Mesodermal cell (in vitro differentiated cells): Measurements from ENCODE around the gene ACOT7.

ENCODE experiments used
- H3K27ac ChIP-seq: 2 replicates; pipeline ENCODE4 v1.7.0; 2013; ENCODE audit warnings: mild to moderate bottlenecking, low read depth, low read length, moderate library complexity; ENCODE audit not compliant: severe bottlenecking
- H3K36me3 ChIP-seq: 2 replicates; pipeline ENCODE4 v1.7.1; 2013; ENCODE audit warnings: mild to moderate bottlenecking, low read length, moderate library complexity; ENCODE audit not compliant: control insufficient read depth, insufficient read depth
- H3K4me1 ChIP-seq: one replicate; pipeline ENCODE4 v1.7.1; 2013; ENCODE audit warnings: mild to moderate bottlenecking, low read length; ENCODE audit not compliant: insufficient read depth, control insufficient read depth, poor library complexity, severe bottlenecking
- H3K4me3 ChIP-seq: 2 replicates; pipeline ENCODE4 v1.7.0; 2013; ENCODE audit warnings: low read length, control low read depth, mild to moderate bottlenecking; ENCODE audit not compliant: insufficient read depth, poor library complexity, severe bottlenecking; ENCODE audit errors: extremely low read depth
- H3K9me3 ChIP-seq: 2 replicates; pipeline ENCODE4 v1.7.1; 2013; ENCODE audit warnings: mild to moderate bottlenecking, low read length, moderate library complexity; ENCODE audit not compliant: control insufficient read depth
- WGBS, 2 experiments: methylation state at CpG; one replicate each; pipeline ENCODE4 v1.1.5; 2013; ENCODE audit warnings: missing lambda C conversion rate in 2 of 2; ENCODE audit not compliant: insufficient coverage in 2 of 2; 5-methylcytosine and 5-hydroxymethylcytosine counted together

Gene ACOT7

GRCh38 chr1:6263716-6264115 is 129.9 kb downstream of the ACOT7 start:
- WGBS, 2 experiments = 90 to 96% methylated on average over 4 to 7 of the region's 7 CpGs
- Histone ChIP-seq H3K27ac (no peak overlapping the region), H3K4me1 (peaks cover 3% of the 10 kb centered on the region), H3K4me3 (no peak overlapping the region), H3K9me3 (no peaks in the 10 kb centered on the region), H3K36me3 (peaks cover 7% of the 10 kb centered on the region)

GRCh38 chr1:6262555-6263420 is 130.8 kb downstream of the ACOT7 start:
- no peak overlapping the region for H3K4me3 ChIP-seq
- H3K27ac ChIP-seq = no peak overlapping the region
- peaks cover 7% of the 10 kb centered on the region for H3K36me3 ChIP-seq
- no peaks in the 10 kb centered on the region for H3K9me3 ChIP-seq
- peaks cover 2% of the 10 kb centered on the region for H3K4me1 ChIP-seq
- 91 to 92% methylated on average over 20 to 25 of the region's 25 CpGs for WGBS, 2 experiments

- Histone ChIP-seq H3K36me3 (peaks cover 4% of the 10 kb centered on the region), H3K4me1 (no peaks in the 10 kb centered on the region), H3K27ac (no peak overlapping the region), H3K9me3 (no peaks in the 10 kb centered on the region), H3K4me3 (peak overlapping the region; percentile 41)
- WGBS, 2 experiments = 13 to 16% methylated on average over 9 to 13 of the region's 15 CpGs
Observed at GRCh38 chr1:6261615-6261995, 132.0 kb downstream of the ACOT7 start.

- Histone ChIP-seq H3K4me3 (peak within 1 kb of the TSS; percentile 51), H3K27ac (no peak within 1 kb of the TSS), H3K4me1 (no peaks in the 10 kb centered on the region), H3K9me3 (no peaks in the 10 kb centered on the region), H3K36me3 (peaks cover 1% of the 10 kb centered on the region)
- WGBS, 2 experiments = 1 to 2% methylated on average over 43 to 65 of the region's 78 CpGs
Observed at GRCh38 chr1:6260961-6261614, 132.5 kb downstream of the ACOT7 start, which contains the start of gene GPR153. Gene GPR153 (minus strand): TSS chr1:6261098. CDS start chr1:6254905, 6,193 bp downstream.

GRCh38 chr1:6260433-6260934 is 133.1 kb downstream of the ACOT7 start:
- WGBS, 2 experiments = 1% methylated on average over 47 to 58 of the region's 61 CpGs
- Histone ChIP-seq H3K36me3 (no peaks in the 10 kb centered on the region), H3K9me3 (no peaks in the 10 kb centered on the region), H3K4me1 (no peaks in the 10 kb centered on the region), H3K27ac (no peak overlapping the region), H3K4me3 (peak overlapping the region; percentile 51)

- H3K27ac ChIP-seq = no peak overlapping the region
- peak overlapping the region; percentile 51 for H3K4me3 ChIP-seq
- 12 to 15% methylated on average over 31 to 34 of the region's 46 CpGs for WGBS, 2 experiments
- H3K9me3 ChIP-seq = no peaks in the 10 kb centered on the region
- H3K4me1 ChIP-seq = no peaks in the 10 kb centered on the region
- no peaks in the 10 kb centered on the region for H3K36me3 ChIP-seq
Observed at GRCh38 chr1:6259491-6260362, 133.8 kb downstream of the ACOT7 start.

- 88 to 91% methylated on average over 10 of the region's 10 CpGs for WGBS, 2 experiments
- Histone ChIP-seq H3K36me3 (no peaks in the 10 kb centered on the region), H3K9me3 (no peaks in the 10 kb centered on the region), H3K27ac (no peak overlapping the region), H3K4me1 (no peaks in the 10 kb centered on the region), H3K4me3 (no peak overlapping the region)
Observed at GRCh38 chr1:6258675-6259074, 134.9 kb downstream of the ACOT7 start.

GRCh38 chr1:6257541-6258069 is 136.0 kb downstream of the ACOT7 start:
- H3K4me1 ChIP-seq = no peaks in the 10 kb centered on the region
- no peak overlapping the region for H3K4me3 ChIP-seq
- WGBS, 2 experiments = 92 to 94% methylated on average over 8 of the region's 8 CpGs
- no peaks in the 10 kb centered on the region for H3K36me3 ChIP-seq
- H3K9me3 ChIP-seq = no peaks in the 10 kb centered on the region
- no peak overlapping the region for H3K27ac ChIP-seq

- H3K9me3 ChIP-seq = no peaks in the 10 kb centered on the region
- H3K4me1 ChIP-seq = no peaks in the 10 kb centered on the region
- H3K27ac ChIP-seq = no peak overlapping the region
- H3K36me3 ChIP-seq = no peaks in the 10 kb centered on the region
- WGBS, 2 experiments = 93 to 95% methylated on average over 12 to 13 of the region's 13 CpGs
- H3K4me3 ChIP-seq = no peak overlapping the region
Observed at GRCh38 chr1:6256645-6257044, 136.9 kb downstream of the ACOT7 start.

GRCh38 chr1:6254691-6255090 is 138.9 kb downstream of the ACOT7 start:
- Histone ChIP-seq H3K36me3 (no peaks in the 10 kb centered on the region), H3K27ac (no peak overlapping the region), H3K4me3 (no peak overlapping the region), H3K4me1 (no peaks in the 10 kb centered on the region), H3K9me3 (no peaks in the 10 kb centered on the region)
- 95 to 98% methylated on average over 11 to 14 of the region's 16 CpGs for WGBS, 2 experiments
